Measurements from ENCODE around the gene HOXA11. TPM values are rescaled to one million over a fixed set of nuclear protein-coding genes. Genes with fewer than 3 reads are reported as not detected.
A peak's percentile ranks its signal among the peaks of the same experiment; 100 is the strongest.

The HOXA11 gene
- total RNA-seq, 1 donor from 2014 or later: not detected

DNA sequence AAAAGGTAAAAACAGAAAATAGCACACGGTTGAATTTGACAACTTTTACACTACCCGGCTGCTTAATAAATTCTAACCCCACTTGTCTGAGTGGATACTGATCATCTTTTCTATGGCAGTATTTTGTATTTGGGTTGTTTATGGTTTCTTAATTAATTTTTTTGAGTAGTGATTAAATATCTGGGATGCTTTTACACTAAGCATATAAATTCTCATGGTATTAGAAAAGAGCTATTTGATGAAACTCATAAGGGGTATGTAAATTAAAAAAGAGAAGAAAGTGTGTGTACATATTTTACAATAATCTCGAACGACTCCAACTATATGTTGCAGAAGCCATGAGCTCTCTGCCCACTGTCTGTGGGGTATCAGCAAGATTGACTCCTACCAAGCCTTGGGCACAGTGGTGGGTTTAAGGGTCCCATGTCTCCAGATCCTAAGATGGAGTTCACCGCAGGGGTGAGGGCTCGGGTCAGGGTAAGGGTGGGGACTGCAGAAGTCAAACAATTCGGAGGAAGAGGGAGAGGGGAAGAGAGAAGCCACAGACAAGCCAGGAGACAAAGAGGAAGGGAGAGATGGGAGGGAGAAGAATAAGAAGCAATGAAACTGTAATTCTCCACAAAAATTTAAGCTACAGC, 22.4 kb upstream of the HOXA11 start:
- DNase-seq (ENCODE audit: low read depth in 2 of 2): no peak

DNA sequence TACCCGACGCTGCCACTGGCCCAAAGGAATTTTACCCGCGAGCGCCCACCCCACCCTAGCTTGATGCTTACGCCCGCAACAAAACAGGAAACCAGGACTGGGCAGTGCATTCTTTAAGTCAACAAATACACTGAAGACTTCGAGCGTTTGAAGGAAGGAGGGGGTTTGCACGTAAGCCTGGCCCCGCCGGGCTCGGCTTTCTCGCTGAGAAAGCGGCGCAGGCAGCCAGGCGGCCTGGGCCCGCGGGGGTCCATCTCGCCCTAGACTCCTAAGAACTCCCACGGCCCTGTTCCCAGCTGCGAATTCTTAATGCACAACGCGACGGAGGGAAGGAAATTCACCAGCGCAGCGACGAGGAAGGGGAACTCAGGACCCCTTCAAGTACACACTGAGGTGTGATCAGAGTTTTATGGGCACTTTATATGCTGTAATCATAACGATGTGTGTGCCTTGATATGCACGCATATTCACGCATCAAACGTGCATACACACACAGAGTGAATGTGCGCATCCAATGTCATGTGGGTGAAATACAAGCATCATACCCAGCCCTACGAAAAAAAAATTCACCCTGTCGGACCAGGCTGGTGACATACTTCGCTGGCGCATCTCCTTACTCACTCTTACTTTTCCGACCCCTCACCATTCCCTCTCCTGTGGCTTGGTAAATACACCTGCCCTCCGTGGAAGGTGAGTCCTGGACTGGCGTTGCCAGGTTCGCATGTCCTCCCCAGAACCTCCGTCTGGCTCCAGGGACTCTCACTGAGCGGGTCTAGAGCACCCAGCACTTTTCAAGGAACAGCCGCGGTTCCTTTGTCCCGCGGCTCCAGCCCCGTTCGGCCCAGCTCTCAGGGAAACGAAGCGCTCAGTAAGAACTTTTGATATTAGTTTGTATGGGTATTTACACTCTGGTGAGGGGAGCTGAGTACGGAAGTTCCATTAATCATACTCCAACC, 20.6 kb upstream of the HOXA11 start:
- DNase-seq (ENCODE audit: low read depth in 2 of 2): no peak

DNA sequence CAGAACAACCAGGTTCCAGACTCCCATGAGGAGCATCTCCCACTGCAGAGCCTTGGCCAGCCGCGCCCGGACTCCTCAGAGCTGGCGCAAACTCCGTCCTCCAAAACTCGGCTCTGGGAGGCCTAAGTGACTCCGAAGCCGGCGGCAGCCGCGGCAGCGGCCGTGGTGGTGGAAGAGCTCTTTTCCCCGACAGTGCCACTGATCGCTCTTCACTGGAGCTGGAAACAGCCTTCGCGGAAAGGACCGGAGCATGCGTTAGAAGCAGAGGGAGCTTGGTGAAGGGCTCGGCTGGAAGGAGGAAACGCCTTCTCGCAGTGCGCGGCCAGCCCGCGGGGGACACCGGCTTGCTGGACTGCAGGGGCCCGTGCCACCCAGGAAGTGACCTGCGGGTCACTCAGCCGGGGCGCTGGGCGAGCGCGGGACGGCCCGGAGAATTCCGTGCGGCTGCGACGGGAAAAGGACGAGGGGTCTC, 19.9 kb upstream of the HOXA11 start:
- no peak for DNase-seq (ENCODE audit: low read depth in 2 of 2)

DNA sequence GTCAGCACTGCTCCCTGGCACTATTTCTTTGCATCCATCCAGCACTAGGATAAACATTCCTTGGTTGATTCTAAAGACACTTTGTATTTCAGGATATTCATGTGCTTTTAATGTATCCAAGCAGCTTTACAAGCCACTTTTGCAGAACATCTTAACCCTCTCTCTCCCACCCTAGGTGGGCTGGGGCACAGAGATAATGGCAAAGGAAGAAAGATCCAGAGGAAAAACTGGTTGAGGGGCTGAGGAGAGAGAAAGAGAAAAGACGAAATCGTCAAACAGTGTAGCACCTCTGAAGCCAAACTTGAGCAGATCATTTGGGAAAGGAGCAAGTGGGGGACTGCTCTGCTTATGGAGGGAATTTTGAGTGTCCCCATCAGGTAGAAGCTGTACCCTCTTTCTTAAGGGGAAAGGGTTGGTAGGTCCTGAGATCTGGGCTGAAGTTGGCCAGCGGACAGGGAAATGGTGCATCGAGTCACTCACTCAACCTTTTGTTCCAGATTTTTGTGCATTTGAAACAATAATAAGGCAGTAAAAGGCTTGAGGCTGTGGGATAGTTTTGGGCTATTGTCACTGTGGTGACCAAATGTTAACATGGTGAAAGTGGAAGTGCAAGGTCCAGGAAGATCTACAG, 19.0 kb upstream of the HOXA11 start:
- no peak for DNase-seq (ENCODE audit: low read depth in 2 of 2)

DNA sequence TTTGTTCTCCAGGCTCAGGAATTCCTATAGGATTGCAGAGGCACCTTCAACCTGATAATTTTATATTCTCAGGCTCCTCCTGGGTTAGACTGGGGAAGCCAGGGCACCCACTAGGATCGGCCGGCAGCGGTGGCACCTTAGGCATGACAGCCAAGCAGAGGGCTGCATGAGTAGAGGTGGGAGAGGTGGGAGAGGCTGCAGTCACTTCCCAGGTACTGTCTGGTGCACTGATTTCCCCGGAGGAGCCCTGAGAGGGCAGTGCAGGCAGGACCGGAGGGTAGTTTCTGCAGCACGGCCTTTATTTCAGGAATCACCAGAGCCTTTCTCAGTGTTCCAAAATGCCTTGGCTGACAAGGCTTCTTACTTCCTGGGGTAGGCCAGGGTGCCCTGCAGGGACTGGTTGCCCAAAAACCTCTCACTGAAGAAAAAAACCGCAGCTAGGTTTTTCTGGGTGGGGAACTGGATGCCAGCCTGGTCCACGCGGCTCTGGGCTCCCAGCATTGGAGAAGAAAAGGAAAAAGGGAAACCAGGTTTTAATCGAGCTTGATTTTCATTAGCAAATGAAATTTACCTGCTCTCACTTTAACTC, 18.4 kb upstream of the HOXA11 start:
- DNase-seq (ENCODE audit: low read depth in 2 of 2): no peak

DNA sequence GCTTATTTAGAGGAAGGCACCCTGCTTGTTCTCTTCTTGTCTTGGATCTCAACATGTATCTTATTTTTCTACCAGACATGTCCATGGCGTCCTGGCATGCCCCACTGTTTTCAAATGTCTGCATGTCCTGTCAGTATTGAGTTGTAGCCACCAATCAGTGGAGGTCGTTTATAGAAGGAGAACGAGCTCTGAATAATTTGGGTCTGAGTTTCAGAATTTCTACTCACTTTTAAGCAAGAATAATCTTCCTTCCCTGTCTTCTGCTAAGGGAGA, 17.8 kb upstream of the HOXA11 start:
- no peak for DNase-seq (ENCODE audit: low read depth in 2 of 2)

DNA sequence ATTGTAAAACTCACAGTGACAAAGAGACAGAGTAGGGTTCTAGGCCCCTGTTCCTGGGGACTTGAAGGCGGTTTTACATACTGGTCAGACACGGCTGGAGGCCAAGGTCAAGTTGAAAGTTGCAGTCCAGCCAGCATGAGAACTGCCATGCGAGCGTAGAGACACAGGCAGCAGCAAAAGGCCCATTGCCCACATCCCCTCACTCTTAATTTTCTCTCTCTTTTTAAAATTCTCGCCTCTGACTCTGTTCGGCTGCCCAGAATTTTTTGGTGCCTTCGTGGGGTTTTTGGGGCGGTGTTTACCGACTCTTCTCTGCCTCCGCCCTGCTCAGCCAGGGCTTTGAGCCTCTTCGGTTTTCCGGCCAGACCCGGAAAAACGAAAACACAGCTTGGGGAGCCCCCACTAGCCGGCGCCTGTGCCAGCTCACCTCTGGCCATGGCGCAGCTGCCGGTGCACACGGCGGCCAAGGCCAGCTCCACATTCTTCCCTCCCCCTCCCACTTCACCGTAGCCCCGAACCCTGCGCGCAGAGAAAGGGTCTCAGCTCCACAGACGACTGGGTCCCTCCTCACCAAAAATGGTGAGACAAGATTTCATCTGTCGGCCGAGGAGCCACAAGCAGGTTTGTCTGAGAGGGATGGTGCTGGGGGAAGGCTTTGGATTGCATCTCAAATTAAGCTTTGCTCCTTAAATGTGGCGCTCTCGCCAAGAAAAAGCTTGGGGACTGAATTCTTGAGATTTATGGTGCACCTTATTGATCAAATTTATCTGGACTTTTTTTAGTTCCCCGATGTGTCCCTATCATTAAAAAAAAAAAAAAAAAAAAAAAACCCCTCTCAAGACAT, 17.2 kb upstream of the HOXA11 start:
- DNase-seq (ENCODE audit: low read depth in 2 of 2): no peak

DNA sequence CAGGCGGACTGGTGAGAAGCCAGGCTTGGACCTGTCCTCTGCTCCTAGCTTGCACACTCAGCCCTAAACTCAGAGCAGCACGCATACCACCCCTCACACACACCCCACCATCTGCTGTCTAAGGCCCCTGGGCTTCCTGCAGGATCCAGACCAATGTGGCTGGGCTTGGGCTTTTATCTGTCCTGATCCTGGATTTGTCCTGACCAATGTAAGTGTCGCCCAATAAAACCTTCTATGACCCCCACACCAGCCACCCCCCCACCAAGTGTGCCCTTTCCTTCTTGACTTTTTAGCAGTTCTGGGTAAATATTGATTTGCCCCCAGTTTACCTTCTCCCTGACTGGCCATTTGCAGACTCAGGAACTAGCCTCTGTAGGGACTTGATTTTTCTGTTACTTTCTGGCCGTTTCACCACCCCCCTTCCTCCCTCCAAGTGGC, 16.6 kb upstream of the HOXA11 start:
- no peak for DNase-seq (ENCODE audit: low read depth in 2 of 2)

DNA sequence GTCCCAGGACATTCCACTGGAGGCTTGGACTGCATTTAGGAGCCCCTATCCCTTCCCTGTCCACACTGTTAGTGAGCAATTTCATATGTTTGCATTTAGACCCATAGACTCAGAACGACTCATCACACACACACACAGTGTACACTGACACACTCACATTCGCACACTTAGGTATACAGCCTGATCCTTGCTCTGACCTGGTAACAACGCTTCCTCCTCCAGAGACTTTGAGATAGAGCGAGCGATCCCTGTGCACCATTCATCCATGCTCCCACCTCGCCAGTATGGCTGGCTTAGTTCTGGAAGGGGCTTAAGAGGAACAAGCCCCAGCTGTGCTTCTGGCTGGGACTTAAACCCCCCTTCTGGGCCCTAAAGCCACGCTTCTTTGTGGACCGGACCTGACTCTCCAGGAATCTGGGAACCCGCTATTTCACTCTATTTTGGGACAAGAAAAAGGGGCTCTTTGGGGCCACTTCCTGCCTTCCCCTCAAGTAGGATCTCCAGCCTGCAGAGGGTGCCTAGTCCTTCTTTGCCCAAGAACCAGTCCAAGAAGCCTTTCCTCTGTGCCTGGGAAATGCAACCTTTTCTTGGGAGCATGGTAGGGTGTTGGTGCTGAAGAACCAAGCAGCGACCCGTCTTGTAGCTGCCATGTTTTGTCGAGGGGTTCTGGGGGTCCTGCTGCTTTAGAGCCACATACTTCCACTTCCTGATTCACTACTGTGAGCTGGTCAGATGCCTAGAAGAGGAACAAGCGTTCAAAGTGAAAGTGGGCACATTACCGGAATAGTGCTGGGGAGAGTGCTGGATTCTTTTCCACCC, 15.9 kb upstream of the HOXA11 start:
- no peak for DNase-seq (ENCODE audit: low read depth in 2 of 2)

DNA sequence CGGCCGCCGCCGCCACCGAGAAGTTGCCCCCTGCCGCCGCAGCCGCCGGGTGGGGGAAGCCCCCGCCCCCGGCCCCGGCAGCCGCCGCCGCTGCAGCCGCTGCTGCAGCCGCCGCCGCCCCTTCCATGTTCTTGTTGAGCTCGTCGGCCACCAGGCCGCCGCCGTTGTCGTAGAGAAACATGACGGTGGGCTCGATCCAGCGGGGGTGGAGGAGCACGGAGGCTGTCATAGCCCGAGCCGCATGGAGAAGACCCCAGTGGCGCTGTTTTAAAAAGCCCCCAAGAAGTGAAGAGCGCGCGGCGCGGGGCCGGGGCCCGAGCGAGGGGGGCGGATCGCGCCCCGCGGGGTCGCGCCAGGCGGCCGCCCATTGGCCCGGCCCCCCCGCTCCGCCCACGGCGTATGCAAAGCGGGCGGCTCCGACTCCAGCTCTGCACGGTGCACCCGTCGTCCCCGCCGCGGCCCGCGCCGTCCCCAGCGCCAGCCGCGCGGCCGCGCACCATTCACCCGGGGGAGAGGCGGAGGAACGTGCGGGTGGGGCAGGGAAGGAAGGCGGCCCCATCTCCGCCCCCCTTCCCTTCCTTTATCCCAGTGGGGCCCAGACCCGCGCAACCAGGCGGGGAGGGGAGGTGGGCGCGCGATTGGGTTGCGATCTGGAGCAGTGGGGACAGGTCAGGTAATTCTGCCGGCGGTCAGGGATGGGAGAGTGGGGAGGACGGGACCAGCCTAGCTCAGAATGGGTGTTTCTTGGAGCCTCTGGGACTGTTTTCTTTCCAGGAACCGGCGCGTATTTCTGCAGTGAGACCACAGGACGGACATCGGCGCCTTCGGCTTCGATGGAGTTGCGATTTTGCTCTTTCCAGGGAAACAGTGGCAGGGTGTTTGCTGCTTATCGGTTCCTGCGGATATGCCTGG, 15.1 kb upstream of the HOXA11 start, which contains the start of gene HOXA13:
TSS of gene HOXA13 (minus strand) at position 243 of the 912 bp plus-strand sequence. CDS start at position 229, 14 bp downstream.
- peak in 1 of 2 donors; percentile 49 for DNase-seq (ENCODE audit: low read depth in 2 of 2)

DNA sequence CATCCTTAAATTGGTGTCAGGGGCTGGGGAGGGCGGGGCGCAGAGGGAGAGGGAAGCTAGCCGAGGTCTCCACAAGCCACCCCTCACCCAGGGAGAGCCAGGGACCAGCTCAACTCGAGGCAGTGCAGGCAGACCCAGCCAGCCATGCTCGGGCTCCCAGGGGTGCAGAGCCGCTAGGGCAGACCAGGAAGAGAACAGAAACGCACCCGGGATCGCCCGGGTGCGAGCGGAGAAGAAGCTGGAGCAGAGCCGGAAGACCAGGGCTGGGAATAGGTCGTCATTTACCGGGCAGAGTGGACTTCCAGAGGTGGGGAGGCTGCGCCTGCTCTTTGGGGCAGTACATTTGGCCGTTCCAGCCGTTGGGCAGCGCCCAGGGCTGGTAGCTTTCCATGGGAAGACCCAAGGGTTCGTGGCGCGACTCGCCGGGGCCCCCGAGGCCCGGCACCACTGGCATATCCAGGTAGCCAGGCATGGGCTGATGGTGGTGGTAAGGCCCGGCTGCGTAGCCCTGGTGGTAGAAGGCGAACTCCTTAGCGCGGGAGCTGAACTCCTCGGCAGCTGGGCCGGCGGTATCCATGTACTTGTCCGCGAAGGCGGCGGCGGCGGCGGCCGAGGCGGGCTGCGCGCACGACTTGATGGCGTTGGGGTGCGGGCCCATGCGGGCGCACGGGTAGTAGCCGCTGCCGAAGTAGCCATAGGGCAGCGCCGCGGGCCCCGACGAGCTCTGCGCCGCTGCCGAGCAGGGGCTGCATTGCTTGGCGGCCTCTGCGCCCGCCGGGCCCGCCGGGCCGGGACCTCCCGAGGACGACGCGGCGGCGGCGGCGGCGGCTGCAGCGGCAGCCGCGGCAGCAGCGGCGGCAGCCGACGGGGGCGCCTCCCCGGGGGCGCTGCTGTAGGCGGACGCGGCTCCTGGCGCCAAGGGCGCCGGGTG, 14.1 kb upstream of the HOXA11 start:
- no peak for DNase-seq (ENCODE audit: low read depth in 2 of 2)

DNA sequence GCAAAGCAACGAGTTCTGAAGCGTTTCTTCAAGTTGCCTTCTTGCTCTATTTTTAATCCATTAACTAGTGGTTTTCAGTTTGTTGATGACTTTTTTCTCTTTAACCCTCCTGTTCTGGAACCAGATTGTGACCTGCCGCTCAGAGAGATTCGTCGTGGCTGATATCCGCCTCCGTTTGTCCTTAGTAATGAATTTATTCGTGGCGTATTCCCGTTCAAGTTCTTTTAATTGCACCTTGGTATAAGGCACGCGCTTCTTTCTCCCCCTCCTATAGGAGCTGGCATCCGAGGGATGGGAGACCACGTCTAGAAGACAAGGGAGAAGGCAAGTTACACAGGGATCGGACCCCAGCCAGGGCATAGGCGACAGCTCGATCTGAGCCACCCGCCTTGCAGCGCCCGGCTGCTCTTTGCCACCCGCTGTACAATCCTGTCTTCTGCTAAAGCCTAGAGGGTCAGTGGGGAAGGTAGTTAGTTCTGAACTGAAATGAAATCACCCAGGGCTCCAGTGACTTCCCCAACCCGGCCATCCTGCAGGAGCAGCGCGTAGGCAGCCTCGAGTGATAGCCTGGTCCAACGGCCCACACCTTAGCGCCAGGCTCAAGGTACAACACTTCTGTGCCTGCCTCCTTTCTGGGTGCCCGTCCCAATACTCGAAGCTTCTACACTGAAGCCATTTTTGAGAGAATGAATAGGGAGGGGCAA, 13.3 kb upstream of the HOXA11 start:
- DNase-seq (ENCODE audit: low read depth in 2 of 2): no peak

DNA sequence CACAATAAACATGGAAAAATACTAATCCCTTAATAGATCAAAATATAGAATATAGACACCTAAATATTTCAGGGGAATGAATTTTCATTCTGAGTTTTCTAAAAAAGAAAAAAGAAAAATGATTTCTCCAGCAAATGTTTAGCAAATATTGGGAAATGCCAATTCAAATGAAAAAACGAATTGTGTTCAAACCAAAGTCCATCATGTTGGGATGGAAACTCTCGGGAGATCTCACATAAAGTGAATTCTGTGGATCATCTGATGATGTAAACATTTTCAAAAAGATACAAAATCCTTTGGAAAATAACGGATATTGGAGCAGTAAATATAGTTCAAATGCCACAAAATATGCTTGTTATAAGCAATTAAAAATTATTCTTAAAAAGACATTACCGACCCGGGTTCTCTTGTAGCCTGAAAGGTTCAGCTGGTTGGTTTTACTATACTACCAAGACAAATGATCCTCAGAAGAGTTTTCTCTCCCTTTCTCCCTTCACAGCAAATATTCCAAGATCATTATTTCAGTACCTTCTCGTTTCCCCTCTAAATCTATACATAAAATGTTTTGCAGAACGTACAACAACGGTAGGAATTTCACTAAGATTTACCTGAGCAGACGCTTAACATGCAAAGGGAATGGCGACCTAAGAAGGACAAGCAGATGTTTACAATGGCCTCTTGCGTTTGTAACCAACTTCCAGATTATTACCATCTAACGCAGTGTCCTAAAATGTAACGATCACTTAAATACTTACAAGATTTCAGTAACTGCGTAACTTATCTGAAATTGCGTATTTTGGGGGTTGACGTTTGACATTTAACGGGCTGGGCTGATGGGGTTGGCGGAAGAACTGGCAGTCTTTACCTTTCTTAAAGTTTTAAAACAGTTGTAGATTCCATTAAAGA, 12.4 kb upstream of the HOXA11 start:
- no peak for DNase-seq (ENCODE audit: low read depth in 2 of 2)

DNA sequence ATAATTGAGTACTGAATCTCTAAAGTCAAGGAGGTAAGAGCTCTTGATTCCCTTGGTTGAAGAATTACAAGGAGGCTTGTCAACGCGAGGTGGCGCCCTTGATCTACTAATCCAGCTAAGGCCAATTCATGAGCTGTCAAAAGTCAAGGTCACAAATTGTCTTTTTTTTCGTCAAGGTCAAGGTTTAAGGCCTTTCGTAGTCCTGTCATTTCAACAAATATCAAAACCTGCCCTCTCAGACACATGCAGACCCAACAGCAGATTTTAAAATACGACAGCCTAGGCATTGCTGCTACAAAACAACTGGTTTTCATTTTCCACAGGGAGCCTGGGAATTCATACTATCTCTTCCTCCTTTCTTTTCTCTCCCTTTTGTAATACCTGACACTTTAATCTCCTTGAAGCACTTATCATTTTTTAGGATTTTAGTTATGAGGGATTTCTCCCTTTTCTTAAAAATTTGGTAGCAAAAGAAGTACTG, 11.3 kb upstream of the HOXA11 start:
- peak; percentile 81 to 85 for DNase-seq (ENCODE audit: low read depth in 2 of 2)

DNA sequence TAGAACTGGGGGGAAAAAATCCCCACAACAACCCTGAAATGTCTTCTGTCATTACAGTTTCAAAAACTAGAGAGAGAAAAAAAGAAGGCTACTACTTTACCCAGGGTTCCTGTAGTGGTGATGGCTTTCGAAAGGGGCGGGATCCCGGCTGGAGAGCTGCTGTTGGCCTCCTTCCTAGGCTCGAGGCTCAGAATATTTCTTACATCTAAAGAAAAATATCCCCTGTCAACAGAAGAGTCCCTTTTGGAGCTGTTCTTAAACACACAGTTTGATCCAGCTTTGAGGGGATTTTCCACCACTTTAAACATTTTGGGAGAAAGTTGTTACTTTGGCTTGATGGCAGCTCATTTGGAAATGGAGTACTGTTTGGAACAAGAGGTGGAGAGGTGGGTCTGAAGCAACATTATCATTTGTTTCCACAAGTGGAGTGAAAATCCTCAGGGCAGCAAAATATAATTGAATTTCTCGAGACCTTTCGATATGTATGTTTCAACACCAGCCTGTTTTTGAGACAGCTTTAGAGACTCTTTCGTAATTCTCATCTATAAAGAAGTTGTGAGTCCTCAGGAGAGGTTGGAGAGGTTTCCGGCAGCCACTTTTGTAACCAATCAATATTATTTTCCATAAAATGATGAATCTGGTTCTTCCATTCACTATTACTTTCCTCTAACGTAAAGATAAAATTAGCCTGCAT, 9.8 kb upstream of the HOXA11 start:
- no peak for DNase-seq (ENCODE audit: low read depth in 2 of 2)

DNA sequence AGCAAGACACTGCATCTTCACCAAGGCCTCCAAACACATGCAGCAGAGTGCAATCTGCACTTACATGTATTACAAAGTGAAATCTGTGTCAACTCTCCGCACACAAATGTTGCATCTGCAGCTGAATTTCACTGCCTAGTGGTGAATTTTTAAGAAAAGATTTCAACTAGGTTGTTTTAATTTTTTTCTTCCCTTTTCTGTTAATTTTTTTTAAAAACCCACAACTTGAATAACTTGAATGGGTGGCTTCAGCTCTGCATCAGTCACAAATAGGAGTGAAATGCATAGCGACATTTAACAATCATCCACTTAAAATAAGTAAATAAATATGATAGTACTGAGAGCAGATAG, 8.9 kb upstream of the HOXA11 start:
- no peak for DNase-seq (ENCODE audit: low read depth in 2 of 2)

Measured in lung microvascular endothelial cell (primary cell).